SU-DHL-6 (cell line): ENCODE results near the gene RBM43.

Experiments
- H2AFZ ChIP-seq: fragments of 200-600 bp; sonication (generic); 2 replicates; pipeline ENCODE4 v1.6.1; 2014; ENCODE audit warnings: low read depth, mild to moderate bottlenecking, moderate library complexity, mixed read lengths, antibody characterized with exemption, low read length; ENCODE audit not compliant: severe bottlenecking
- H3F3A ChIP-seq: fragments of 200-600 bp; shearing (Covaris generic); 2 replicates; pipeline ENCODE4 v1.6.0; 2016; ENCODE audit warnings: antibody characterized with exemption, mild to moderate bottlenecking; ENCODE audit not compliant: insufficient read depth
- H3K27ac ChIP-seq: fragments of 200-600 bp; sonication (generic); 2 replicates; pipeline ENCODE4 v1.5.1; 2016; ENCODE audit warnings: low read depth, mild to moderate bottlenecking, low read length, moderate library complexity, mixed read lengths
- H3K27me3 ChIP-seq: fragments of 200-600 bp; sonication (generic), shearing (Covaris generic); 2 replicates; pipeline ENCODE4 v1.6.0; 2014; ENCODE audit warnings: mild to moderate bottlenecking, low read length
- H3K36me3 ChIP-seq: fragments of 200-600 bp; sonication (generic); 2 replicates; pipeline ENCODE4 v1.6.1; 2014; ENCODE audit warnings: mild to moderate bottlenecking, low read length, mixed read lengths
- H3K4me2 ChIP-seq: fragments of 300-600, 200-600 bp; shearing (Covaris generic), sonication (generic); 2 replicates; pipeline ENCODE4 v1.6.0; 2014; ENCODE audit warnings: low read length, low read depth, mild to moderate bottlenecking; ENCODE audit not compliant: poor library complexity, severe bottlenecking
- H3K4me3 ChIP-seq: fragments of 200-600 bp; sonication (generic); 2 replicates; pipeline ENCODE4 v1.5.1; 2014; ENCODE audit warnings: antibody characterized with exemption, low read length, mild to moderate bottlenecking, mixed read lengths; ENCODE audit not compliant: insufficient read depth, poor library complexity, severe bottlenecking
- H3K79me2 ChIP-seq: fragments of 200-600 bp; sonication (generic); 2 replicates; pipeline ENCODE4 v1.6.1; 2014; ENCODE audit warnings: mild to moderate bottlenecking, low read length, moderate library complexity; ENCODE audit not compliant: insufficient read depth
- H3K9ac ChIP-seq: fragments of 200-600 bp; sonication (generic); 2 replicates; pipeline ENCODE4 v1.7.0; 2014; ENCODE audit warnings: mild to moderate bottlenecking, low read length
- H3K9me2 ChIP-seq: fragments of 200-600 bp; sonication (generic); replicated peaks from 2 replicates; pipeline ENCODE4 v1.6.1; 2014; ENCODE audit warnings: low read length; ENCODE audit not compliant: insufficient read depth
- H3K9me3 ChIP-seq: fragments of 200-600 bp; sonication (generic); 2 replicates; pipeline ENCODE4 v1.6.1; 2014; ENCODE audit warnings: low read length, mixed read lengths; ENCODE audit not compliant: insufficient read depth
- H4K20me1 ChIP-seq: fragments of 200-600 bp; sonication (generic); 2 replicates; pipeline ENCODE4 v1.6.1; 2014; ENCODE audit warnings: low read depth, mild to moderate bottlenecking, antibody characterized with exemption, low read length, moderate library complexity, mixed read lengths
- CTCF ChIP-seq: fragments of 200-600 bp; sonication (generic); IDR thresholded peaks from one replicate; pipeline ENCODE4 v1.5.1; 2017; ENCODE audit warnings: antibody characterized with exemption, mild to moderate bottlenecking, low read length, moderate library complexity; ENCODE audit not compliant: insufficient read depth, poor library complexity, severe bottlenecking
- EZH2phosphoT487 ChIP-seq: fragments of 200-600 bp; sonication (generic), shearing (Covaris generic); conservative IDR thresholded peaks from 2 replicates; pipeline ENCODE4 v1.6.1; 2018; ENCODE audit warnings: mild to moderate bottlenecking, antibody characterized with exemption, low read length, moderate library complexity, mixed read lengths

RBM43 gene

GRCh38 chr2:151268085-151268484, 6.4 kb upstream of the RBM43 start:
- H3K9ac ChIP-seq: no peak overlapping the region
- no peak overlapping the region for H3K27ac ChIP-seq
- no peaks in the 10 kb centered on the region; the same call in 1 of the 2 replicates for H3K27me3 ChIP-seq
- no peak overlapping the region for H2AFZ ChIP-seq
- no peaks in the 10 kb centered on the region for H3K36me3 ChIP-seq
- no peaks in the 10 kb centered on the region for H4K20me1 ChIP-seq
- no peak overlapping the region for H3K4me3 ChIP-seq
- no peaks in the 10 kb centered on the region for H3F3A ChIP-seq
- no peak for TF ChIP-seq CTCF
- TF ChIP-seq EZH2phosphoT487: no peak
- H3K79me2 ChIP-seq: no peaks in the 10 kb centered on the region
- no peaks in the 10 kb centered on the region for H3K9me2 ChIP-seq
- H3K9me3 ChIP-seq: no peaks in the 10 kb centered on the region
- no peak overlapping the region for H3K4me2 ChIP-seq

GRCh38 chr2:151267537-151267936, 5.9 kb upstream of the RBM43 start:
- no peak overlapping the region for H3K4me3 ChIP-seq
- TF ChIP-seq EZH2phosphoT487 (no peak), CTCF (no peak)
- no peaks in the 10 kb centered on the region for H3F3A ChIP-seq
- H3K36me3 ChIP-seq: no peaks in the 10 kb centered on the region
- H3K9me2 ChIP-seq: no peaks in the 10 kb centered on the region
- H3K27me3 ChIP-seq: no peaks in the 10 kb centered on the region; the same call in 1 of the 2 replicates
- no peaks in the 10 kb centered on the region for H3K79me2 ChIP-seq
- H2AFZ ChIP-seq: no peak overlapping the region
- no peak overlapping the region for H3K27ac ChIP-seq
- no peaks in the 10 kb centered on the region for H3K9me3 ChIP-seq
- no peak overlapping the region for H3K9ac ChIP-seq
- no peaks in the 10 kb centered on the region for H4K20me1 ChIP-seq
- H3K4me2 ChIP-seq: no peak overlapping the region

GRCh38 chr2:151265991-151266390, 4.3 kb upstream of the RBM43 start:
- Histone ChIP-seq H3K79me2 (no peaks in the 10 kb centered on the region), H3K4me3 (no peak overlapping the region), H2AFZ (no peak overlapping the region), H3K9me3 (no peaks in the 10 kb centered on the region), H3K27me3 (no peaks in the 10 kb centered on the region; the same call in 1 of the 2 replicates), H3K27ac (no peak overlapping the region), H3F3A (no peaks in the 10 kb centered on the region), H3K9me2 (no peaks in the 10 kb centered on the region), H3K9ac (no peak overlapping the region), H3K36me3 (no peaks in the 10 kb centered on the region), H3K4me2 (no peak overlapping the region), H4K20me1 (no peaks in the 10 kb centered on the region)
- TF ChIP-seq EZH2phosphoT487: no peak
- no peak for TF ChIP-seq CTCF
